Measurements from ENCODE around the gene AMPH. TPM values are rescaled to one million over a fixed set of nuclear protein-coding genes. Genes with fewer than 3 reads are reported as not detected.
"Not testable (repeated sequence)": the region's sequence is repeated elsewhere in the genome, so short reads cannot be mapped to it uniquely, and the experiment has no call there.

AMPH gene
- total RNA-seq, 1 donor from 2014 or later, result 9.4 TPM

GRCh38 chr7:38349869-38350583 lies 281.1 kb downstream of the AMPH start:
- not testable (repeated sequence) for H3K27me3 ChIP-seq (ENCODE audit: control insufficient read depth in 3 of 3, insufficient read depth in 3 of 3, low read length in 3 of 3); H3K27ac ChIP-seq (ENCODE audit: low read depth, low read length); H3K9ac ChIP-seq (ENCODE audit: low read depth in 1 of 3, low read length in 3 of 3)

GRCh38 chr7:38349126-38349795 lies 281.9 kb downstream of the AMPH start:
- H3K36me3 ChIP-seq (ENCODE audit: control insufficient read depth in 3 of 3, insufficient read depth in 3 of 3, low read length in 3 of 3); H3K27ac ChIP-seq (ENCODE audit: low read depth, low read length): not testable (repeated sequence)

More at GRCh38 chr7:38349869-38350583, 281.1 kb downstream of the AMPH start:
- not testable (repeated sequence) for H3K9me3 ChIP-seq (ENCODE audit: control insufficient read depth in 3 of 3, low read length in 3 of 3); H3K36me3 ChIP-seq (ENCODE audit: control insufficient read depth in 3 of 3, insufficient read depth in 3 of 3, low read length in 3 of 3); H3K4me1 ChIP-seq (ENCODE audit: control insufficient read depth in 3 of 3, insufficient read depth in 3 of 3, low read length in 3 of 3); H3K4me3 ChIP-seq (ENCODE audit: low read length in 3 of 3)

GRCh38 chr7:38345299-38346172 lies 285.6 kb downstream of the AMPH start:
- H3K9me3 ChIP-seq (ENCODE audit: control insufficient read depth in 3 of 3, low read length in 3 of 3); H3K36me3 ChIP-seq (ENCODE audit: control insufficient read depth in 3 of 3, insufficient read depth in 3 of 3, low read length in 3 of 3); H3K27me3 ChIP-seq (ENCODE audit: control insufficient read depth in 3 of 3, insufficient read depth in 3 of 3, low read length in 3 of 3); H3K27ac ChIP-seq (ENCODE audit: low read depth, low read length); H3K9ac ChIP-seq (ENCODE audit: low read depth in 1 of 3, low read length in 3 of 3); H3K4me3 ChIP-seq (ENCODE audit: low read length in 3 of 3); H3K4me1 ChIP-seq (ENCODE audit: control insufficient read depth in 3 of 3, insufficient read depth in 3 of 3, low read length in 3 of 3): not testable (repeated sequence)

More at GRCh38 chr7:38349126-38349795, 281.9 kb downstream of the AMPH start:
- not testable (repeated sequence) for H3K4me1 ChIP-seq (ENCODE audit: control insufficient read depth in 3 of 3, insufficient read depth in 3 of 3, low read length in 3 of 3); H3K9ac ChIP-seq (ENCODE audit: low read depth in 1 of 3, low read length in 3 of 3); H3K9me3 ChIP-seq (ENCODE audit: control insufficient read depth in 3 of 3, low read length in 3 of 3); H3K27me3 ChIP-seq (ENCODE audit: control insufficient read depth in 3 of 3, insufficient read depth in 3 of 3, low read length in 3 of 3); H3K4me3 ChIP-seq (ENCODE audit: low read length in 3 of 3)

DNA sequence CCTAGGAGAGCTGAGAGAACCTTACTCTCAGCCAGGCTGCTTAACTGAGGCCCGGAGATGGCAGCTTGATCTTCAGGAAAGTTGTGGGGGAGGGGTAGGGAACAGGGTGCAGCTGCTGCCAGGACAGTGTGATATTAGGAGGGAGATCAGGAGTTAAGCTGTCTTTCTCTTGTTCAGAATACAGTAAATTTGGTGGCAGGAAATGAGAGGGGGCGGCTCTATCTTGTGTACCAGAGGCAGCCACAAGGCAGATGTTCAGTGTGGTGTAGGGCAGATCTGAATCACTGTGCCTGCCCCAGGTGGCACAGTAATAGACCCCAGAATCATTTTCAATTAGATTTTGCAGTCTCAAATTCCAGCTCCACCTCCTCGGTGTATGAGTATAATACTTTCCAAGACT lies 286.4 kb downstream of the AMPH start:
- H3K4me3 ChIP-seq (ENCODE audit: low read length in 3 of 3); H3K9ac ChIP-seq (ENCODE audit: low read depth in 1 of 3, low read length in 3 of 3); H3K4me1 ChIP-seq (ENCODE audit: control insufficient read depth in 3 of 3, insufficient read depth in 3 of 3, low read length in 3 of 3); H3K9me3 ChIP-seq (ENCODE audit: control insufficient read depth in 3 of 3, low read length in 3 of 3); H3K36me3 ChIP-seq (ENCODE audit: control insufficient read depth in 3 of 3, insufficient read depth in 3 of 3, low read length in 3 of 3); H3K27ac ChIP-seq (ENCODE audit: low read depth, low read length); H3K27me3 ChIP-seq (ENCODE audit: control insufficient read depth in 3 of 3, insufficient read depth in 3 of 3, low read length in 3 of 3): not testable (repeated sequence)

DNA sequence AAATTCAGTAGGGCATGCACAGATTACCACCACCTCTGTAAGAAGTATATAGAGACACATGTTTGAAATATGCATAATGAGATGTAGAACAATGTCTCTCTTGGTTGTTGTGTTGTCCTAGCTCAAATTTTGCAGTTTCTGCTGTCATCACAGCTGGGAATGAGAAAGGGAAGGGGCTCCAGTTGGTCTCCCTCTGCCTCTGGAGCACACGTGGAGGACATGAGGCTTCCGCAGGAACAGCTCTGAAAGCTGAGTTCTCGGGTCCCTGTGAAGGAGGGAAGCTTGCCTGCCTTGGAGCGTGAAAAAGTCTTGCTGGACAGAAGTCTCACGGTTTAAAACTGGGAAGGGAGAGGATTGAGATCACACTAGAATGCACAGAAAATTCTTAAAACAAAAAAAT lies 289.0 kb downstream of the AMPH start:
- not testable (repeated sequence) for H3K27ac ChIP-seq (ENCODE audit: low read depth, low read length); H3K36me3 ChIP-seq (ENCODE audit: control insufficient read depth in 3 of 3, insufficient read depth in 3 of 3, low read length in 3 of 3); H3K4me1 ChIP-seq (ENCODE audit: control insufficient read depth in 3 of 3, insufficient read depth in 3 of 3, low read length in 3 of 3); H3K9me3 ChIP-seq (ENCODE audit: control insufficient read depth in 3 of 3, low read length in 3 of 3); H3K4me3 ChIP-seq (ENCODE audit: low read length in 3 of 3); H3K9ac ChIP-seq (ENCODE audit: low read depth in 1 of 3, low read length in 3 of 3); H3K27me3 ChIP-seq (ENCODE audit: control insufficient read depth in 3 of 3, insufficient read depth in 3 of 3, low read length in 3 of 3)

DNA sequence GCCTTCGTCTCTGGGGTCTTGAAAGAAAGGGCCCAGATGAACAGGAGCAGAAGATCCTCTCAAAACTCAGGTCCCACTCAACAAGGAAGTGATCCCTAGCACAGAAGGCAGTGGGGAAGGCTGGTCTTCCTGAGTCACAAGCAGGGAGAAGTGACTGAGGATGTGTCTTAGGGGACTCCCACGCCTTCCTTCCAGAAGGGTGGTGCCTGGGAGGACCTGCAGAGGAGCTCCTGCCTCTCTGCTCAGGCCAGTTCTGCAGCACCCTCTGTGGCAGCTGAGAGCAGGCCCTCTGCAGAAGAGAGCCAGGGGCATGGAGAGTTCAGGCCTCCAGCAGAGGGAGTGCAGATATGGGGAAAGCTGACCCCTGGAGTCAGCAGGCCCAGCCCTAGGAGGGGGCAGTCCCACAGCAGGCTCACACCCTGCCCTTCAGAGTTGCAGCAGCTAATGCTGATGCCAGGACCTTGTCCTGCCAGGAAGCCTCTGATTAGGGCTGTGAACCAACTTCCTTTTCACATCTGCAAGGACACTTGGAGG lies 289.9 kb downstream of the AMPH start:
- not testable (repeated sequence) for H3K4me1 ChIP-seq (ENCODE audit: control insufficient read depth in 3 of 3, insufficient read depth in 3 of 3, low read length in 3 of 3); H3K36me3 ChIP-seq (ENCODE audit: control insufficient read depth in 3 of 3, insufficient read depth in 3 of 3, low read length in 3 of 3); H3K9me3 ChIP-seq (ENCODE audit: control insufficient read depth in 3 of 3, low read length in 3 of 3); H3K27ac ChIP-seq (ENCODE audit: low read depth, low read length); H3K4me3 ChIP-seq (ENCODE audit: low read length in 3 of 3); H3K9ac ChIP-seq (ENCODE audit: low read depth in 1 of 3, low read length in 3 of 3); H3K27me3 ChIP-seq (ENCODE audit: control insufficient read depth in 3 of 3, insufficient read depth in 3 of 3, low read length in 3 of 3)

DNA sequence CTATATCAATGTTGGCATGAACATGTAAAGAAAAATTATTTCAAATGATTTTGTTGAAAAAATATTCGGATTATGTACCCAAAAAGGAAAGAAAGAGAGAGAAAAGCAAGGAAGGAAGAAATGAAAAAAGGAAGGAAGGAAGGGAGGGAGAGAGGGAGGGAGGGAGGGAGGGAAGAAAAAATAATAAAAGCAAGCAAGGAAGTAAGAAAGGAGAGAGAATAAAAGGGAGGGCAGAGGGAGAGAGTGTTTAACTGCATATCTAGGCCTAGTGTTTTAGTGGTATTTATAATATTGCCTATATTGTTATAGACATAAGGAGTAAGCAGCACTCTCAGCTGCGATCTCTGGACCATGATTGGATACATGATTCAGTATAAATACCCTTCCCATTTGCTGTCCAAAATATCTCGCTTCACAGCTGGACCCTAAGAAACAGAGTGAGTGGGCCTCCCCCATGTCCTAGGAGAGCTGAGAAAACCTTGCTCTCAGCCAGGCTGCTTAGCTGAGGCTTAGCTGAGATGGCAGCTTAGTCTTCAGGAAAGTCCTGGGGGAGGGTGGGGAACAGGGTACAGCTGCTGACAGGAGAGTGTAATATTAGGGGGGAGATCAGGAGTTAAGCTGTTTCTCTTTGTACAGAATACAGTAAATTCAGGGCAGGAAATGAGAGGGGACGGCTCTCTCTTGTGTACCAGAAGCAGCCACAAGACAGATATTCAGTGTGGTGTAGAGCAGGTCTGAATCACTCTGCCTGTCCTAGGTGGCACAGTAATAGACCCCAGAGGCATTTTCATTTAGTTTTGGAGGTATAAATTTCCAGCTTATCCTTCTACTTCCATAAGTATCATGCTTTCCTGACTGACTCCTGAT lies 291.0 kb downstream of the AMPH start:
- Histone ChIP-seq H3K4me1 (ENCODE audit: control insufficient read depth in 3 of 3, insufficient read depth in 3 of 3, low read length in 3 of 3) (peaks cover 0 to 5% (median 0%) of the 10 kb centered on the region in 3 donors), H3K9ac (ENCODE audit: low read depth in 1 of 3, low read length in 3 of 3) (no peak overlapping the region), H3K27ac (ENCODE audit: low read depth, low read length) (no peak overlapping the region), H3K36me3 (ENCODE audit: control insufficient read depth in 3 of 3, insufficient read depth in 3 of 3, low read length in 3 of 3) (no peaks in the 10 kb centered on the region), H3K4me3 (ENCODE audit: low read length in 3 of 3) (no peak overlapping the region), H3K9me3 (ENCODE audit: control insufficient read depth in 3 of 3, low read length in 3 of 3) (no peaks in the 10 kb centered on the region), H3K27me3 (ENCODE audit: control insufficient read depth in 3 of 3, insufficient read depth in 3 of 3, low read length in 3 of 3) (no peaks in the 10 kb centered on the region)

GRCh38 chr7:38336148-38336515 lies 295.0 kb downstream of the AMPH start:
- not testable (repeated sequence) for H3K9ac ChIP-seq (ENCODE audit: low read depth in 1 of 3, low read length in 3 of 3); H3K36me3 ChIP-seq (ENCODE audit: control insufficient read depth in 3 of 3, insufficient read depth in 3 of 3, low read length in 3 of 3); H3K4me3 ChIP-seq (ENCODE audit: low read length in 3 of 3); H3K4me1 ChIP-seq (ENCODE audit: control insufficient read depth in 3 of 3, insufficient read depth in 3 of 3, low read length in 3 of 3); H3K27me3 ChIP-seq (ENCODE audit: control insufficient read depth in 3 of 3, insufficient read depth in 3 of 3, low read length in 3 of 3); H3K27ac ChIP-seq (ENCODE audit: low read depth, low read length); H3K9me3 ChIP-seq (ENCODE audit: control insufficient read depth in 3 of 3, low read length in 3 of 3)

- H3K4me1 ChIP-seq (ENCODE audit: control insufficient read depth in 3 of 3, insufficient read depth in 3 of 3, low read length in 3 of 3), result peaks cover 0 to 5% (median 0%) of the 10 kb centered on the region in 3 donors
- H3K9me3 ChIP-seq (ENCODE audit: control insufficient read depth in 3 of 3, low read length in 3 of 3), result no peaks in the 10 kb centered on the region
- H3K4me3 ChIP-seq (ENCODE audit: low read length in 3 of 3), result no peak overlapping the region
- H3K36me3 ChIP-seq (ENCODE audit: control insufficient read depth in 3 of 3, insufficient read depth in 3 of 3, low read length in 3 of 3), result no peaks in the 10 kb centered on the region
- H3K27ac ChIP-seq (ENCODE audit: low read depth, low read length), result no peak overlapping the region
- H3K27me3 ChIP-seq (ENCODE audit: control insufficient read depth in 3 of 3, insufficient read depth in 3 of 3, low read length in 3 of 3), result no peaks in the 10 kb centered on the region
- H3K9ac ChIP-seq (ENCODE audit: low read depth in 1 of 3, low read length in 3 of 3), result no peak overlapping the region
Measured at GRCh38 chr7:38335492-38336147, 295.6 kb downstream of the AMPH start.
